Measurements from ENCODE around the gene TNS1. TPM values are rescaled to one million over a fixed set of nuclear protein-coding genes. Genes with fewer than 3 reads are reported as not detected.

Gene TNS1
- total and polyA plus RNA-seq, 2 donors from 2014 or later: 44.8 to 471 TPM

GRCh38 chr2:217897091-217897715 lies 105.6 kb downstream of the TNS1 start:
- peak overlapping the region; percentile 71 to 90 for H3K27ac ChIP-seq (ENCODE audit: low read depth in 2 of 2, low read length in 2 of 2)
- TF ChIP-seq, protein P1, sequence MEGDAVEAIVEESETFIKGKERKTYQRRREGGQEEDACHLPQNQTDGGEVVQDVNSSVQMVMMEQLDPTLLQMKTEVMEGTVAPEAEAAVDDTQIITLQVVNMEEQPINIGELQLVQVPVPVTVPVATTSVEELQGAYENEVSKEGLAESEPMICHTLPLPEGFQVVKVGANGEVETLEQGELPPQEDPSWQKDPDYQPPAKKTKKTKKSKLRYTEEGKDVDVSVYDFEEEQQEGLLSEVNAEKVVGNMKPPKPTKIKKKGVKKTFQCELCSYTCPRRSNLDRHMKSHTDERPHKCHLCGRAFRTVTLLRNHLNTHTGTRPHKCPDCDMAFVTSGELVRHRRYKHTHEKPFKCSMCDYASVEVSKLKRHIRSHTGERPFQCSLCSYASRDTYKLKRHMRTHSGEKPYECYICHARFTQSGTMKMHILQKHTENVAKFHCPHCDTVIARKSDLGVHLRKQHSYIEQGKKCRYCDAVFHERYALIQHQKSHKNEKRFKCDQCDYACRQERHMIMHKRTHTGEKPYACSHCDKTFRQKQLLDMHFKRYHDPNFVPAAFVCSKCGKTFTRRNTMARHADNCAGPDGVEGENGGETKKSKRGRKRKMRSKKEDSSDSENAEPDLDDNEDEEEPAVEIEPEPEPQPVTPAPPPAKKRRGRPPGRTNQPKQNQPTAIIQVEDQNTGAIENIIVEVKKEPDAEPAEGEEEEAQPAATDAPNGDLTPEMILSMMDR (IDR thresholded peaks at IDR 0.05; ENCODE audit: borderline replicate concordance, extremely low read depth, insufficient read depth): no peak
- intact Hi-C loops (cut with DNase I): loop anchor here (10.0 kb wide), 2 partner anchors 48 to 98 kb away; no protein-coding TSS in a partner anchor
- no peak overlapping the region for H3K9ac ChIP-seq (ENCODE audit: low read length in 3 of 3)
- no peaks in the 10 kb centered on the region for H3K9me3 ChIP-seq (ENCODE audit: control insufficient read depth in 2 of 3, insufficient read depth in 1 of 3, low read length in 3 of 3)
- no peak for FAIRE-seq
- H3K36me3 ChIP-seq (ENCODE audit: control insufficient read depth in 2 of 3, insufficient read depth in 3 of 3, low read length in 3 of 3): peaks cover 3 to 91% (median 60%) of the 10 kb centered on the region in 3 donors
- DNase-seq: peak in 1 of 5 donors; percentile 56
- H3K4me1 ChIP-seq (ENCODE audit: control insufficient read depth in 2 of 3, insufficient read depth in 2 of 3, low read depth in 1 of 3, low read length in 3 of 3): peaks cover 0 to 59% (median 44%) of the 10 kb centered on the region in 3 donors
- no peak overlapping the region for H3K4me3 ChIP-seq (ENCODE audit: low read length in 3 of 3)
- no peaks in the 10 kb centered on the region for H3K27me3 ChIP-seq (ENCODE audit: control insufficient read depth, insufficient read depth, low read length)

GRCh38 chr2:217895070-217895635 lies 107.6 kb downstream of the TNS1 start:
- peaks cover 0 to 45% (median 35%) of the 10 kb centered on the region in 3 donors for H3K4me1 ChIP-seq (ENCODE audit: control insufficient read depth in 2 of 3, insufficient read depth in 2 of 3, low read depth in 1 of 3, low read length in 3 of 3)
- DNase-seq: peak in 1 of 5 donors; percentile 52
- TF ChIP-seq, protein P1 (IDR thresholded peaks at IDR 0.05; ENCODE audit: borderline replicate concordance, extremely low read depth, insufficient read depth): no peak
- intact Hi-C loops (cut with DNase I): loop anchor here (10.0 kb wide), 2 partner anchors 50 to 100 kb away; no protein-coding TSS in a partner anchor
- no peaks in the 10 kb centered on the region for H3K27me3 ChIP-seq (ENCODE audit: control insufficient read depth, insufficient read depth, low read length)
- FAIRE-seq: no peak
- peaks cover 3 to 97% (median 68%) of the 10 kb centered on the region in 3 donors for H3K36me3 ChIP-seq (ENCODE audit: control insufficient read depth in 2 of 3, insufficient read depth in 3 of 3, low read length in 3 of 3)
- H3K4me3 ChIP-seq (ENCODE audit: low read length in 3 of 3): no peak overlapping the region
- no peak overlapping the region for H3K27ac ChIP-seq (ENCODE audit: low read depth in 2 of 2, low read length in 2 of 2)
- no peaks in the 10 kb centered on the region for H3K9me3 ChIP-seq (ENCODE audit: control insufficient read depth in 2 of 3, insufficient read depth in 1 of 3, low read length in 3 of 3)
- H3K9ac ChIP-seq (ENCODE audit: low read length in 3 of 3): no peak overlapping the region

GRCh38 chr2:217893440-217893839 lies 109.4 kb downstream of the TNS1 start:
- Histone ChIP-seq H3K9ac (ENCODE audit: low read length in 3 of 3) (no peak overlapping the region), H3K27ac (ENCODE audit: low read depth in 2 of 2, low read length in 2 of 2) (peak overlapping the region in 1 of 2 donors; percentile 54), H3K4me1 (ENCODE audit: control insufficient read depth in 2 of 3, insufficient read depth in 2 of 3, low read depth in 1 of 3, low read length in 3 of 3) (peaks cover 0 to 38% (median 22%) of the 10 kb centered on the region in 3 donors), H3K4me3 (ENCODE audit: low read length in 3 of 3) (no peak overlapping the region), H3K27me3 (ENCODE audit: control insufficient read depth, insufficient read depth, low read length) (no peaks in the 10 kb centered on the region), H3K9me3 (ENCODE audit: control insufficient read depth in 2 of 3, insufficient read depth in 1 of 3, low read length in 3 of 3) (no peaks in the 10 kb centered on the region), H3K36me3 (ENCODE audit: control insufficient read depth in 2 of 3, insufficient read depth in 3 of 3, low read length in 3 of 3) (peaks cover 3 to 99% (median 82%) of the 10 kb centered on the region in 3 donors)
- intact Hi-C loops (cut with DNase I): loop anchor here (10.0 kb wide), 2 partner anchors 51 to 101 kb away; no protein-coding TSS in a partner anchor
- DNase-seq (no peak), FAIRE-seq (no peak)
- TF ChIP-seq, protein P1 (IDR thresholded peaks at IDR 0.05; ENCODE audit: borderline replicate concordance, extremely low read depth, insufficient read depth): no peak
